ENCODE measurements around the gene CD247.

Gene CD247

DNA sequence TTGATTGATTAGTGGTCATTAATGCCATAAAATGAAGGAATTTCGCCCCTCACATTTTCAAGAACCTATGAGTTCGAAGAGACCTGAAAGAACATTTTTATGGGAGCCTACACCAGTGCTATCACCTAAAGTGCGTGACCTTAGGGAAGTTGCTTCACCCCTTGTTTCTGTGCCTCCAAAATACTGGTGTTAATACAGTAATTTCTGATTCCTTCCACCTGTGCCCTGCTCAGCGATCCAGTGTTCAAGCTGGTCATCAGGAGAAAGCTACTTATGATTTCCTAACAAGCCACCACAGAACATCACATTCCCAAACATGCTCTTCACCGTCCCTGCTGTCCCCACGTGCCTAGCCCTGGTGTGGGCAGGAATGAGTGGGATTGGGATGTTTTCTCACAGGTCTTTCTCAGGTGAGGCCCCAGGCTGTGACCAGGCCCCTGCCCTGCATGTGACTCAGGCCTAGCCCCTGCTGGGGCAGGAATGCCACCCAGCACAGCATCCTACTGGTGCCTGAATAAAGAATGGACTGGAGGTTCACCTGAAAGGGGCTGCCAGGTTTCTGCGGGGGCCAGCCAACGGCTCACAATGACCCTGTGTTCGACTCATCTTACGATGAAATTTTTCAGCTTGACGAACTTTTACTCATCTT lies 60.3 kb downstream of the CD247 start:
- no peak for FAIRE-seq

DNA sequence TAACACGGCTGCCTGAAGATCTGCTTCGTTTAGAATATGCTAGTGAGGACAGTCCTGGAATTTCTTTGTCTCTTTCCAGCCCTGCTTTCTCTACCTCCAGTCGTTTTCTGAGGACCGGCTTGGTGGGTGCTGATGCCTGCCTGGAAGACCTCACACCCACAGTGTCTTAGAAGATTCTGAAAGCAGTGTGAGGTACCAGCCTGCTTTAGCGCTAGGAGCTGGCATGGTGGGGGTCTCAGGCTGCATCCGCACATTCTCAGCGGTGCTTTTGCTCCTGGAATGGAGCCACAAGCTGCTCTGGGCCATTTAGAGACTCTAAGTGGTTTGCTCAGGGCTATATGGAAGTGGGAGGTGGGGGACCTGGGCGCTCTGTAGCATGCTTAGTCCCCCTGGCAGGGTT lies 61.4 kb downstream of the CD247 start:
- no peak for FAIRE-seq

DNA sequence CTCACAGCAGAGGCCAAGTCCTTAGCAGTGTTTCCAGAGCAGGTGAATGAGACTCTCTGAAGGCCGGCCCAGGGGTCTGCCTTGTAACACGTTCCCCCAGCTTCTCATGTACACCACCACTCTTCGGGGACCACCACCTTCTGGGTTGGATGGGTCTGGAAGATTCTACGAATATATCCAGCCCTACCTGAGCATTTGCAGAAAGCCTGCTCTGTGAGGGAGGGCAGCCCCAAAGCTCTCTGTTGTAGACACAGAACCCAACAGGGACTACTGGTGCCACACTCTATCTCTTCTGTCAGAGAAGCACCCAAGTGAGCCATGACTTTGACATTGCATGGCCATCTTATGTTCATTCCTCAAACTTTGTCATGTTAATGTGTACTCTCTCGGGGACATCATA lies 61.8 kb downstream of the CD247 start:
- FAIRE-seq: no peak

DNA sequence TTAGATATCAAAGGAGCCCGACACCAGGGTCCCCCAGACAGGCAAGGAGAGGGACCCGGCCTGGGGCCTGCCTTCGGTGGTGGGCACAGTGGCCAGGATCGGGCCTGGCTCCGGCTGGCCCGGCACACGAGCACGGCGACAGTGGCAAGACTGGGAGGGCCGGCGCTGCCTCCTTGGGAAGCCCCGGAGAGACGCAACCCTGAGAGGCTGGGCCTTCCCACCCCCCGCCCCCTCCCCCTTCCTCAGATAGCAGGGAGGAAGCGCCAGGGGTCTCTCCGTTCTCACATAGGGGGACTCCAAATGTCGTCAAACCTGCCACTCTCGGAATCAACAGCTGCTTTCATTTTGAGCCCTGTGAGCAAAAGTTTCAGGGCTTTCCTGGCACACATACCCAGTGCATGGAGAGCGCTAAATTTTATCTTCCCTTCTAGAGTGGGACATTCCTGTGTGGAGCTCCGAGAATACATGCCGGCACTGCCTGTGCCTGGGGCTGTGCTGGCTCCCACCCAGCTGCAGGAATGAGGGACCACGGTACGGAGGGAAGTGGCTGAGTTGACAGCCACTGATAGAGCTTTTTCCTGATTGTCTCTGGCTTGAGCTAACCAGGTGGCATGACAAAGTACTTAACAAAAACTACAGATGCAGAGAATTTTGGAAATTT lies 62.4 kb downstream of the CD247 start:
- no peak for FAIRE-seq

DNA sequence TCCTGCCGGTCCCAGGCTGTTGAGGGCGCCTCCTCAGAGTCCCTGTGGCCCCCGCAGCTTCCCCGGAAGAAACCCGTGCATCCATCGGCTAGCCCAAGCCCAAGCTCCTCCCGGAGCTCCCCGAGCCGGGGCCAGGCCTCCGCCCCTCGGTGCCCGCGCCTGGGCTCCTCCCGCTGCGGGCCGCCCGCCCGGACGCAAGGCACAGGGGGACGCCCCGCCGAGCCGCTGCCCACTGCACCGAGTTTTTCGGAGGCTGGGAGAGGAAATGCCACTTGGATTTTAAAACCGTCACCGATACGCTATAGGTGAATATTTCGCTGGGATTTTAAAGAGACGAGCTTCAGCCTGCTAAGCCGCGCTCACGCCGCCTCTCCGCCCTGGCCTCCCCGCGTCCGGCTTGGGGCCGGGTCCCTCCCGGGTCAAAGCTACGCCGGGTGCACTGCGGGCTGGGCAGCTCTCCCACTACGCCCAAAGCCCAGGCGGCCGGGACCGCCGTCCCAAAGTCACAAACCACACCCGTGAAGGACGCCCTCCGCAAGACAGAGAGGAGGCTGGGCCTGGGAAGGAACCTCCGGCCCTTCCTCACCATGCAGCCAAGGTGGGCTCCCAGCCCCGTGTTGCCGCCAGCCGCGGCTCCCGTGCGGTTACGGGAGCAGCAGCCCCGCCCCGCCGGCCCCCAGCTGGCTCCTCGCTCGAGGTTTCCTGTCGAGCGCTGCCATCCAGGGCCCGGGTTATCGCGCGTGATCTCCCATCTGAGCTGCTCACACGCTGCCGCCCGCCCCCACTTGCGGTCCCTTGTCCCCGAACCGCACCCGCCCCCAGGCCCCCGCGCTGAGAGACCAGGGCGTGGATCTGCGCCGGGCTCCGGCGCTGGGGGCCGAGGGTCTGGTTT lies 63.2 kb downstream of the CD247 start:
- FAIRE-seq: no peak

DNA sequence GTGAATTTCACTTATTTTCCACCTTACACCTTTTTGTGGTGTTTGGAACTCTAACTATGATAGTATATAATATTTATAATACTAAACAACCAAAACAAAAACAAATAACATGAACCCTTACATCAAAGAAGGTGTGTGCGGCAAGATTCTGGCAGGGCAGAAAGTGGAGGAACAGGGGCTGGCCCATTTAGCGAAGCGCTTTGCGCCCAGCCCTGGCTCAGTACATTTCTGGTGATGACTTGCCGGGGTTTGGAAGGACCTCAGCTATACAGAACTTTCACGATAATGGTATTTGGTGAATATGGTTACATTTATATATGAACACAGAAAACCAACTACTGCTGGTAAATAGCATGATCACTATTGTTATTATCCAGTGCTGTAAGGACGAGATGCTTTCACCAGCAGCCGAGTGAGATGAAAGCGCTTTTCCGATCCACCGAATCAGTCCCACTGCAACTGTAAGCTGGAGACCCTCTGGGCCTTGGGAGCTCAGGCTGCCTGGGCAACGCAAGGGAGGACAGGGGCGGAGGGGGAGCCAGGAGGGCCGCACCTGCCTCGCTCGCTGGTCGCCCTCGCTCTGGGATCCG lies 63.9 kb downstream of the CD247 start:
- no peak for FAIRE-seq

DNA sequence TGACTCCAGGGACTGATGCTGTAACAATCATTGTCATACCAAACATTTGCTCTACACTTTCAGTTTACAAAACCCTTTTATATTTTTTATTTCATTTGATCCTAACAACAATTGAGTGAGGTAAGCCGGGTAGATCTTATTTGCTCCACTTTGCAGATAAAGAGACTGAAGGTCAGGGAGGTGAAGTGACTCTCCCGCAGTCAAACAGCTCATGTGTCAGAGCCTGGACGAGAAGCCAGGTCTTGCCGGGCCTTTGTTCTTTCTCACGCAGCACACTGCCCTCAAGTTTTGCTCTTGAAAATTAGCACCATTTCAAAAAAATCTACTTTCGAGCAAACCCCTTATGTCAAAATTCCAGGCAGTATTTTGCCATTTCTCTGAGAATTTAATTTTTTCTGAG lies 65.2 kb downstream of the CD247 start:
- FAIRE-seq: no peak

DNA sequence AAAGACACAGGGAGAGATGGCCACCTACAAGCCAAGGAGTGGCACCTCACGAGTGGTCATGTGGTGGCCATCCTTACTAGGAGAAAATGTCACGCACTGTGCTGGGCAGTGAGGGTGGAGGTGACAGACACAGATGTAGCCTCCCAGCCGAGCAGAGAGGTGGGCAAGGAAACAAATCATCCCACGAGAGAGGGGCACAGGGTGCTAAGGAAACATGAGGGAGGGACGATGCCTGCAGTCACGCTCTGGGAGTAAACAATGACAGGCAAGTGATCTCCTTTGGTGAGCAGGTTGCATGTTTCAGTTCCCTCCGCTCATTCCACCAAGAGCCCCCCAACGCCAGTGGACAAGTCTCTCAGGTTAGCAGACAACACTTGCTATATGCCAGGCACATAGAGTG lies 65.8 kb downstream of the CD247 start:
- no peak for FAIRE-seq

DNA sequence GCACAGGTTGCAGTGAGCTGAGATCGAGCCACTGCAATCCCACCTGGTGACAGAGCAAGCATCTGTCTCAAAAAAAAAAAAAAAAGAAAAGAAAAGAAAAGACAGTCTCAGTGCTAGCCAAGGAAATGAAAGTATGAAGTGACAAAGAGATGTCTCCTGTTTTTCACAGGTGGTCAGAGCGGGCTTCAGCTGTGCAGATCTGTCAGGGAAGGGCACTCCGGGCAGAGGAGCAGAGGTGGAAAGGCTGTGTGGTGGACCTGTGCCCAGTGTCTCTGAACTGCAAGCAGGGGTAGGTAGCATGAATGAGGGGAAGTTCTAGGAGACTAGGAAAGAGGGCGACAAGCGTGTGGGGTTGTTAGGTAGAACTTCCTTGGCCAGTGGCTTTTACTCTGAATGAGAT lies 67.5 kb downstream of the CD247 start:
- no peak for FAIRE-seq

DNA sequence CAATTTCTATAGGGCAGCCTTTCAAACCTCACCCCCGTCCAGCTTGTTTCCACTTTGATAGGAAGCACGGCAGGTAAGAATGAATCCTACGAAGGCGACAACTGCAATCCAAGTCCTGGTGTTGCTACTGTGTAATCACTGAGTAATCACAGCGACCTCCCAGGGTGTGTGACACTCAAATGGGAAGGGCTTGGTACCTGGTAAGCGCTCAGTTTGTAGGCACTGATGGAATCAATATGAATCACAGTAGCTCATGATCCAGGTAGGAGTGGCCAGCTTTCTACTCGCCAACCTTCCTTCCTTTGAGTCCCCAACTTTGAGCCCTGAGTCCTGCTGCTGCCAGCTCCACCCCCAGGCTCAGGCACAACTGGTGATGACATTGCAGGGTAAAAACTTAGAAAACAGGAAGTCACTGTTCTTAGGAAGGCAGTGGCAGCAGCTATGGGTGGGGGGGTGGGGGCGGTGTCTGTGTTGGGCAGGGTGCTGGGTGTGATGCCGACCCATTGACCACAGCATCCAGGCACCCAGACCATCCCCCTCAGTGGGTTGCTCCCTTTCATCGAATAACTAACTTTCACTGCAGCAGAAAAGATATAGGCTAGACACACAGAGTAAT lies 70.7 kb downstream of the CD247 start:
- FAIRE-seq: no peak

DNA sequence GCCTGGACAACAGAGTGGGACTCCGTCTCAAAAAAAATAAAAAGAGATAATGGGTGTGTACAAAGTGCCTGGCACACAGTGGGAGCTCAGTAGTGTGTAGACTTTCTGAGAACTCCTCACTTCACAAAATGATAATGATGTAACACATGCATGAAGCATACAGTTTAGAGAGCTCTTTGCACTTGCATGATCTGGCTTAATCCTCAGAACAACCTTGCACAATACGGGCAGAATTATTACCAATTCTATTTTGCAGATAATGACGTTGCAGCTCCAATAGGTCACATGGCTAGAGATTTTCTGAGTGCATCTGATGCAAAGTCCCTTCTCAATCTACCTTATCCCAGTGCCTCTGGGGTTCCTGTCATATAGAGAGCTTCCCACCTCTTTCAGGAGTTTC lies 71.4 kb downstream of the CD247 start:
- no peak for FAIRE-seq

DNA sequence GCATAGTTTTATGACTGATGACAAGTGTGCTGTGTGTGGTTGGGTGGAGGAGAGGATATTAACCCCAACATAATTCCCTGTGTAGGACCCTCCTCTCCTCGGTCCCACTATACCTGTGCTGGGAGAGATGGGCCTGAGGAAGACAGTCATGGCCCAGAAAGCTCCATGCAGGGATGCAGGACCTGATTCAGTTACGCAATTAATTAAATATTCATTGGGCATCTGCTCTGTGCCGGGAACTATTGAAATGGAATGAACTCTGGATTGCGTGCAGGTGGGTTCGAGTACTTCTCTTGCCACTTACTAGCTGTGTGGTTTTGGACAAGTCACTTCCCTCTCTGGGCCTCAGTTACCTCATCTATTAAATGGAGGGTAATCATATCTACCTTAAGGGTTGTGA lies 74.6 kb downstream of the CD247 start:
- no peak for FAIRE-seq

DNA sequence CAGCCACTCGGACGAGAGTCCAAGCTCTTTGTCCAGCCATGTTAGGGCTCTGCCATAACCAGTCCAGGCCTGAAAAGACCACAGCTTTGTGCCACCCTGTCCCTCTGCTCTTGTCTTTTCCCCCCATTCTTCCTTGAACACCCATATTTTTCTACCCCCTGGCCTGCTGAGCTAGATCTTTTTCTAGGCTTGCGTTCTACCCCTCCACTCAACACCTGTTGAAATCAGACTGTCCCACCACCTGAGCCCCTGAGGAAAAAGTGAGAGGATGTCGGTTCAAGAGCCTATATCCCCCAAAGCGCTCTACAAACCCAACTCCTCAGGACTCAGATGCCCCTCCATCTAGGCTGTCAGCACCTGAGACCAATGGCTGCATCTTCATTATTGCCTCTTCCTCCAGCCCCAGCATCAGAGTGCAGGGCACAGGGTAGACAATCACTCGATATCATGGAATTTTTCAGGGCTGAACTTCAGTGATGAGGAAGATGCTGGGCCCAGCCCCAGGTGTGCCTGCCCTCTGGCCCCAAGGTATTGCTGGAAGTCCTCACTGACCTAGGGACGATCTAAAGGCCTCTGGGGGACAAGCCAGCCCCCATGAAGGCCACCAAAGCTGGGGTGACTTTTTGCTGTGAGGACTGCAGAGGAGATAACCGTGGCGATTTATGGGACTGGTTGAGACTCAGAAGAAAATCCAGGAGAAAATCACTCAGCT lies 75.3 kb downstream of the CD247 start:
- no peak for FAIRE-seq

DNA sequence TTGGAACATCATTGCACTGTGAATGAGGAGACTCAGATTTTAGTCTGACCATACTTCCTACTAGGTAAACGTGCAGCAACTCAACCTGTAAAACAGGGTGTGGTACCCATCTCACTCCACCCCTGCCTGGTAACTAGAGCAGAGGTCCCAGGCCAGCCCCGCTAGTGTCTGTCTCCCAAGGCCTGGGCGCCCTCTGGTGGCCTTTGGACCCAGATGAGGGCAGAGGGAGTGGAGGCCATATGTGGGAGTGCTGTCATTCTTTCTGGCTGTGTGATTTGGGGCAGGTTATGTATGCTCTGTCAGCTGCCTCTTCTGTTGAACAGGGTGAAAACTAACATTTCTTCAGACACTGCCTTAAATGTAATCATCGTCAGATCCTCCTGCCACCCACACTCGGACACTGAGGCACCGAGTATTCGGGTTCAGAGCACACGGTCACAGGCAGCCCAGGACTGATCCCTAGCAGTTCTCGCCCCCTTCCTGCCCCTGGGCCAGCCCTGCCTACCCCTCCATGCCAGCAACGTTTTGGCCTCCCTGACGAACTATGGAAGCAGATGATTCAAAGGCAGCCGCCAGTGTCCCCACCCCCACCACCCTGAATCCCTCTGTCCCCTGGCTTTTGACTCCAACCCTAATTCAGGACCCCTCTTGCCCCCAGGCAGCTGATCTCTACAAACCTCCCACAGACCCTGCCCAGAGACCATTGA lies 76.0 kb downstream of the CD247 start:
- FAIRE-seq: no peak

DNA sequence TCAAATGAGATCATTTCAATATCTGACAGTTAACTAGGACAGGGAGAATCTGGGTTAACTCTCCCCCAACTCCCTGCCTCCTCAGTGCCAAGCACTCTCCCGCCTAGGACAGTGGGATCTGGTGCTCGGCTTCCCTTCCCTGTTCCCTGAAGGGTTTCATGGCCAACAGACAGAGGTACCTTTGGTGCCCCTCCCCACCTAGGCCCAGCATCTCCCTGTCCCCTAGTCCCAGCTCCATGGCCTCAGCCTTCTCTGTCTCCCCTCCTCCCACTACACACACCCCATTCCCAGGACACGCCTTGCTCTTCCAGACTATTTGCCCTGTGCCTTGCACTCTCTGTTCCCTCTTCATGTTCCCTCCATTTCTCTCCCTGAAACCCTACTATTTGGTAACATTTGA lies 77.1 kb downstream of the CD247 start:
- no peak for FAIRE-seq

DNA sequence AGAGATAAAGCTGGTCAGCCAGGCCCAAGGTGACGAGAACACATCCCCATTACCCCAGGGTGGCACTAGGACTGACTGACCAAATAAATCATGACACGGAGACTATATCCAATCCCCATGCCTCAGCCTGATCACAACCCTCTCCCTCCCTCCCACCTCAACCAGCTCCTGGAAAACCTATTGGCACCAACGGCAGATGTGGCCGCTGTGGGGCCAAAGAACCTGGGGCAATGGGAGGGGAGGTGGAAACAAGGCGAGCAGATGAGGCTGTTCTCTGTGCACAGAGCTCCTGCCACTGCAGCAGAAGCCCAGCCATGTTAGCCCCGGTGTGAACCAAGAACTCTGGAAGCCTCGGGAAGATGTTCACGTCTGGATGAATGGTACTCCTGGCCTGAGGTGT lies 77.6 kb downstream of the CD247 start:
- FAIRE-seq: no peak

DNA sequence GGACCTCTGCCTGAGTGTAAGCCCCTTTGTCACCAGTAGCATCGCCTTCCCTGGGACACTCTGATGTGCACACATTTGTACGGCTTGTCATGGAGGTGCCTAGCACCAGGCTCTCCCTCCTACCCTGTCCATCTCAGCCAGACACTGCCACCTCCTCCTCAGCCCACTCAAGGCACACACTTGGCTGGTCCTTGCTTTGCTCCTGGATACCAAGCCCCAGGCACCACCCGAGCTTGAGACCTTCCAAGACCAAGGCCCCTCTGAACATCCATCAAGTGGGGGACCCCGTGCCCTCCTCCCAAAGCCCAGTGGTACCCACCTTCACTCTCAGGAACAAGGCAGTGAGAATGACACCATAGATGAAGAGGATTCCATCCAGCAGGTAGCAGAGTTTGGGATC lies 78.0 kb downstream of the CD247 start:
- no peak for FAIRE-seq

DNA sequence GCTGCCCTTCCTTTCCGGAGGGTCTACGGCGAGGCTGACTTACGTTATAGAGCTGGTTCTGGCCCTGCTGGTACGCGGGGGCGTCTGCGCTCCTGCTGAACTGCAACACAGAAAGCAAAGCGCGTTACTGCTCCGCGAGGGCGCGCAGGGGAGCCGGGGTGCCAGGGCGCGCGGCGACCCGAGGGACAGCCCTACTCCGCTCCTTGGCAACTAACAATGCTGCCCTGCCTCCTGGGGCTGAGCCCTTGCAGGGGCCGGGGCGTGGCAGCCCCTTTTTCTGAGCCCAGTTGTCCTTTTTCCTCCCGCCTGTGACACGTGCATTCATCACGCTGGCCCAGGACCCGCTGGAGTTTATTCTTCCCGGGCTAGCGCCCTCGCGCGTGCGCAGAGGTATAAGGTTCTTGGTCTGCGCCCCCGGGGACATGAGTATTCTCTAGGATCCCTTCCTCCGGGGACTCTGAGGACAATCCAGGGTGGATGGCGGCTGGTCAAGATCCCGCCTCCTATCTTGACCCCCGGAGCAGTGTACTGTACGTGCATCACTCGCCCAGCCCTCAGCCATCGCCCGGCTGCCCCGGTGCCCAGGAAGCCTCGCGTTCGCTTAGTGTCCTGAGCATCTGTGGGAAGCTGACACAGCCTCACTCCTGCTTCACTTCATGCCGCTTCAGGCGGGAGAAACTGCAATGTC lies 78.9 kb downstream of the CD247 start:
- no peak for FAIRE-seq

DNA sequence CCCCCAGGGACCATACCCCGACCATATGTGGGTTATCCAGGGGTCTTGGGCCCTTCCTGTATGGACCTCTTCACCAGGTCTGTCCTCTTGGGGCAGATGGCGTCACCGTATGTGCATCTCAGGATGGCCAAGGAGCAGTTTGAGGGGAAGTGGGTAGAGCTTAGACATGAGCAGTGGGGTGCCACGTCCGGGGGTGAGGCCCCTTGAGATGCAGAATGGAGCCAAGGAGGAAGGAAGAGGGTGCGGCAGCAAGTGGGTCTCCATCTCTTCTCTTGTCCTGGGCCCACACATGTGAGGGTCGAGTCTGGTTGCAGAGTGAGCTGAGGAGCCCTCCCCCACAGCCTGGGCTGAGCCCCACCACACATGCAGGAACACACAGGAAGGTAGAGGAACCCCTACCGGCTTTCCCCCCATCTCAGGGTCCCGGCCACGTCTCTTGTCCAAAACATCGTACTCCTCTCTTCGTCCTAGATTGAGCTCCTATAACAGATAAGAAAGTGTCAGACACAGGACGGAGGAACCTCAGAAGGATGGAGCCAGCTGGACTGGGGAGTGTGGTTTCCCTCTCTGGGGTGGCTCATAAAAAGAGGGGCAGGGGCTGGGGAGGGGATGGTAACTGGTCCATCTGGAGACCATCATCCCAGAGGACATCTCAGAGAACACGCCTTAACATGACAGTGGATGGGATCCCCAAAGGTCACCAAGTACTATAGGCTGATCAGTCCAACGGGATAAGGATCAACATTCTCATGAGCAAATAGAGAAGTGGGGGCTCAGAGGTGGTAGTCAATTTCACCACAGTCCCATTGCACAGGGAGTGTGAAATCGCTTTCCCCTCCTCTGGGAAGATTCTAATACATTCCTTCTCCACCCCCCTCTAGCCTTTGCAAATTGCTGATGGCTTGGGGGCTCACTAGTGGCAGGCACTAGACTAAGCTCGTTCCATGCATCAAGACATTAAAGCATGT lies 79.9 kb downstream of the CD247 start:
- FAIRE-seq: no peak

DNA sequence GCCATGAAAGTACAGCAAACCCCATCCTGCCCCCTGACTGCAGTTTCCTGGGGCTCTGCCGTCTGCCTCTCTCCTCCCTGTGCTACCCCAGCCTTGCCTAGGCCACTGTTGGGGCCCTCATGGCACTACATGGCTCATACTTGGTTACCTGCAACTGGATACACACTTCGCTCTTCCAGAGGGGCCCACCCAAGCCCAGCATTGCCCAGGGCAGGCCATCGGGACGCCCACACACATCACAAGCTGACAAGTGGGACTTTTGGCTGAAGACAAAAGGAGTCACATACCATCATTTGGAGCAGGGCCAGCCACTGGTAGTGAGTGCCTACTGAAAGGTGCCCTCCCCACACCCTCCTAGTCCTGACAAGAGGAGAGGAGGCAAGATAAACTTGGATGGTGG lies 82.8 kb downstream of the CD247 start:
- FAIRE-seq: no peak

All from colon (tissue), 2 donors.